ACHN (cell line): ENCODE results near the gene RHD.
"Not testable (repeated sequence)": the region's sequence is repeated elsewhere in the genome, so short reads cannot be mapped to it uniquely, and the experiment has no call there.

Source experiments
- DNase-seq: peaks from one replicate; pipeline ENCODE4 v3.0.0-alpha.2; 2015
- in situ Hi-C: cut with HindIII; loops from 2 replicates; pipeline ENCODE4 v1.10.0; 2017; ENCODE audit warnings: low sequenced_read_pairs, low pct_ligation_motif_present, low pct_unique_long_range_greater_than_20kb

RHD gene

DNA sequence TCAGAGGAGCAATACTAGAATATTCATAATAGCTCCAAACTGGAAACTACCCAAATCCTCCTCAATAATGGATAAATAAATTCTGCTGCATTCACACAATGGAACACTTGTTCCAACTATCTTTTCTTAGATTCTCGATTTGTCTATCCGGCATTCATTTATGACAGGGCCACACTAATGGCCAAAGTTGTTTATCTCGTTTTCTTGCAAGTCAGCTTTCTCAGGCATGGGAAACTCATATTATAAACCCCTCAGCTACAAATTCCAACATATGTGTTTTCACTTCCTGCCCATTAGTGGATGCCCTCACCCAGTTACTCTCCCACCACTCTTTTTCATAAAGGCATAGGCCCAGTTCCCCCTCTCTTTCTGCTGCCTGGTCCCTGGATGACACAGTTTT is 106.1 kb downstream of the RHD start:
- DNase-seq, in situ Hi-C loops: not testable (repeated sequence)
